Tibial nerve (tissue), 4 donors: ENCODE results near the gene SAXO2. TPM values are rescaled to one million over a fixed set of nuclear protein-coding genes. Genes with fewer than 3 reads are reported as not detected.
"Not testable (repeated sequence)": the region's sequence is repeated elsewhere in the genome, so short reads cannot be mapped to it uniquely, and the experiment has no call there.

Experiments used
- DNase-seq, 2 donors: peaks; one replicate each; pipeline ENCODE4 v3.0.0-alpha.2; 2019; ENCODE audit warnings: low spot score in 2 of 2
- H3K27ac ChIP-seq, 4 donors: fragments of 200-600 bp; sonication (generic) in 3 of 4; one replicate each; pipeline ENCODE4 v1.5.1; 2017 to 2019; ENCODE audit warnings: mild to moderate bottlenecking in 1 of 4
- H3K27me3 ChIP-seq, 2 donors: fragments of 200-600 bp; sonication (generic) in 1 of 2; one replicate each; pipeline versions ENCODE4 v1.5.1 to v1.6.0; 2017 to 2019
- H3K36me3 ChIP-seq, 3 donors: fragments of 200-600 bp; sonication (generic); one replicate each; pipeline ENCODE4 v1.5.1; 2018 to 2019
- H3K4me1 ChIP-seq, 4 donors: fragments of 200-600 bp; sonication (generic) in 3 of 4; one replicate each; pipeline ENCODE4 v1.5.1; 2017 to 2019
- H3K4me3 ChIP-seq, 4 donors: fragments of 200-600 bp; sonication (generic) in 3 of 4; one replicate each; pipeline ENCODE4 v1.5.1; 2017 to 2019; ENCODE audit warnings: mild to moderate bottlenecking in 1 of 4, moderate library complexity in 1 of 4
- H3K9me3 ChIP-seq, 4 donors: fragments of 200-600 bp; sonication (generic) in 3 of 4; one replicate each; pipeline ENCODE4 v1.5.1; 2017 to 2019
- EP300 ChIP-seq, 2 donors: sonication (generic); formaldehyde crosslinking; IDR thresholded peaks; one replicate each; pipeline ENCODE4 v1.6.1; 2017; ENCODE audit warnings: antibody characterized with exemption in 2 of 2, mild to moderate bottlenecking in 1 of 2
- POLR2A ChIP-seq, 2 donors: fragments of 450-650 bp; IDR thresholded peaks; one replicate each; pipeline ENCODE4 v1.6.1; 2017; ENCODE audit warnings: antibody characterized with exemption in 2 of 2, mild to moderate bottlenecking in 2 of 2, moderate library complexity in 2 of 2
- WGBS, 2 donors: methylation state at CpG; one replicate each; pipeline ENCODE4 v1.1.5; 2018; 5-methylcytosine and 5-hydroxymethylcytosine counted together
- total RNA-seq, 4 donors: library from RNA; depleted of rRNA; stranded (reverse); fragments of >200 nt; gene quantifications; one replicate each; pipeline ENCODE4 v1.1.0, GENCODE V29; 2016
- TF ChIP-seq, protein P1 (sequence below), 5 experiments: fragments of 200-600 bp in 3 of 5; fragments of 450-650 bp in 2 of 5; sonication (generic) in 3 of 5; IDR thresholded peaks; one replicate each; pipeline ENCODE4 v1.5.1; 2016 to 2019; ENCODE audit warnings: antibody characterized with exemption in 5 of 5, mild to moderate bottlenecking in 3 of 5, moderate library complexity in 2 of 5

The SAXO2 gene
- total RNA-seq, 4 donors from 2014 or later: 0.78 to 2.6 (median 1.5) TPM; not detected in 1

DNA sequence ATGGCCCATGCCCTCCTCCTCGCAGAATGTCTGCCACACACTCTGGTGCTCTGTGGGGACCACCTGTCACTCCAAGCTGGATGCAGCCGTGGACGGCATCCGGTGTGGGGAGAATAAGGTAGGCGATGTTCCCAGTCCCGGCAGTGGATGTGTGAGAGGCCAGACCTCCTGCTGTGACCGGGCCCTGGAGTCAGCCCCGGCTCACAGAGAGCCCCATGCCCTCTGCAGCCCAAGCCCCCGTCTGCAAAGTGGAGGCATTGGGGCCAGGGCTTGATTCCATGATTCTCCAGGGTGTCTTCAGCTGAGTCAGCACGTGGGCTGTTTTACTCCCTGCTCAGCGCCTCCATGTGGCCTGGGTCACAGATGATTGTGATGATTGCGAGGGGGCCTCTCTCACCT lies 54.5 kb downstream of the SAXO2 start:
- 69 to 83% methylated on average over 9 to 10 of the region's 12 CpGs for WGBS, 2 donors
- Histone ChIP-seq H3K4me1 (no peaks in the 10 kb centered on the region), H3K27me3 (no peaks in the 10 kb centered on the region), H3K9me3 (no peaks in the 10 kb centered on the region), H3K4me3 (no peak overlapping the region), H3K36me3 (no peaks in the 10 kb centered on the region), H3K27ac (no peak overlapping the region)
- TF ChIP-seq POLR2A (IDR thresholded peaks at IDR 0.05) (no peak), EP300 (IDR thresholded peaks at IDR 0.05) (no peak)
- TF ChIP-seq, protein P1, sequence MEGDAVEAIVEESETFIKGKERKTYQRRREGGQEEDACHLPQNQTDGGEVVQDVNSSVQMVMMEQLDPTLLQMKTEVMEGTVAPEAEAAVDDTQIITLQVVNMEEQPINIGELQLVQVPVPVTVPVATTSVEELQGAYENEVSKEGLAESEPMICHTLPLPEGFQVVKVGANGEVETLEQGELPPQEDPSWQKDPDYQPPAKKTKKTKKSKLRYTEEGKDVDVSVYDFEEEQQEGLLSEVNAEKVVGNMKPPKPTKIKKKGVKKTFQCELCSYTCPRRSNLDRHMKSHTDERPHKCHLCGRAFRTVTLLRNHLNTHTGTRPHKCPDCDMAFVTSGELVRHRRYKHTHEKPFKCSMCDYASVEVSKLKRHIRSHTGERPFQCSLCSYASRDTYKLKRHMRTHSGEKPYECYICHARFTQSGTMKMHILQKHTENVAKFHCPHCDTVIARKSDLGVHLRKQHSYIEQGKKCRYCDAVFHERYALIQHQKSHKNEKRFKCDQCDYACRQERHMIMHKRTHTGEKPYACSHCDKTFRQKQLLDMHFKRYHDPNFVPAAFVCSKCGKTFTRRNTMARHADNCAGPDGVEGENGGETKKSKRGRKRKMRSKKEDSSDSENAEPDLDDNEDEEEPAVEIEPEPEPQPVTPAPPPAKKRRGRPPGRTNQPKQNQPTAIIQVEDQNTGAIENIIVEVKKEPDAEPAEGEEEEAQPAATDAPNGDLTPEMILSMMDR (IDR thresholded peaks at IDR 0.05): no peak
- DNase-seq: no peak

DNA sequence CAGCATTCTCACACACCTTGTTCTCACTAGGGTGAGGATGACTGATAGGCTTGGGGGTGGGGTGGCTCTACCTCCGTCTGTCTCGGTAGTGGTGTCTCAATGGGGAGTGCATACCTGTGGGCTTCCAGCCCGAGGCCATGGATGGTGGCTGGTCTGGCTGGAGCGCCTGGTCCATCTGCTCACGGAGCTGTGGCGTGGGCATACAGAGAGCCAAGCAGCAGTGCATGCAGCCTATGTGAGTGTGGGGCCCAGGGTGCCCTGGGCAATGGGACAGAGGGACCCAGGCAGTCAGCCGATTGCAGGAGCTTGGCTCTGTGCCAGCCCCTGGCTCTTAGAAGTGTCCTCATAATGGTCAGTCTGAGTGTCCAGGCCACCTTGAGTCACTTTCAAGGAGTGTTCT lies 54.9 kb downstream of the SAXO2 start:
- DNase-seq, H3K27me3 ChIP-seq, H3K36me3 ChIP-seq, H3K27ac ChIP-seq, H3K4me1 ChIP-seq, H3K9me3 ChIP-seq, H3K4me3 ChIP-seq: not testable (repeated sequence)
- WGBS, 2 donors: 84 to 90% methylated on average over 6 to 7 of the region's 7 CpGs

DNA sequence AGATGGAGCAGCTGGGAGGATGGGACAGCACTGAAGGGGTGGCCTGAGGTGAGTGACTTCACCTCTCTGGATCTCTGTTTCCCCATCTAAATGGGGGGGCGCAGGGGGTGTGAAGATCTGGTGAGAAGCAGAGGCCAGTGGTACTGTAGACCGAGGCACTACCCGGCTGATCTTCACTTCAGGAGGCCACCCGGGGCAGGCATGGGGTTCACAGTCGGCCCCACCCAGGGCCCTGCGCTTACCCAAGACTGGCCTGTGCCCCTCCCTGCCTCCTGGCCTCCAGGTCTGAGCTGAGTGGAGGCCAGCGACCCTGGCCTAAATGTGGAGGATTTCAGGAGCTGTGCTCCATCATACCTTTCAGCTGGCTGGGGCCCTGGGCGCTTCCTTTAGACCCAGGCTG lies 55.7 kb downstream of the SAXO2 start:
- H3K27ac ChIP-seq, DNase-seq, H3K27me3 ChIP-seq, H3K4me1 ChIP-seq, H3K9me3 ChIP-seq, H3K4me3 ChIP-seq, H3K36me3 ChIP-seq: not testable (repeated sequence)
- WGBS, 2 donors: 90% methylated on average over 7 of the region's 8 CpGs; no CpG with 5 or more reads in 1 of the 2 donors

DNA sequence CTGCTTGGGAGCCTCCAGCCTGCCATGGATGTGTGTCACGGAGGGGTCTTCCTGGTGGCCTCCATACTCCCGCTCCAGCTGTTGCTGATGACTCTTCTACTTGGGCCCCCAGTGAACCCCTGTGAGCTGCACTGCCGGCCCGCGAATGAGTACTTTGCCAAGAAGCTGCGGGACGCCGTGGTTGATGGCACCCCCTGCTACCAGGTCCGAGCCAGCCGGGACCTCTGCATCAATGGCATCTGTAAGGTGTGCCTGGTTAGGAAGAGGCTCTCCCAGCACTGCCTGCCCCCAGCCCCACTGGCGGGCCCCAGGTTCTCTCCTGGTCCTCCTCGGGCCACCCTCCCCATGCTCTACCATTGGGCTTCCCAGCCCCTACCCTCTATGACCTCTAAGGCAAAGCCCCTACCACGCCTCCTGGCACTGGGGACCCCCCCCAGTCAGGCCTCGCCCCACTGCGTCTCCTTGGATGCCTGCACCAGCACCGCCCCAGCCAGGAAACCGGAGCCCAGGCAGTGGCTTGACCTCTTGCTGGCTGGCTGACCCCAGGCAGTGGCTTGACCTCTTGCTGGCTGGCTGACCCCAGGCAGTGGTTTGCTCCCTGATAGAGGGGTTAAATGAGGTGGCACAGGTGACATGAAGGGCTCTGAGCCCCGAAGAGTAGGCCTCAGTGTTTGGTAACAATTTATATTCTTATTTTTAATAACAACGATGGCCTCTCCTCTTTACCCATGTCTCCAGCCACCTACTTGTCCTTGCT lies 57.1 kb downstream of the SAXO2 start:
- H3K4me3 ChIP-seq, H3K27ac ChIP-seq, H3K27me3 ChIP-seq, H3K4me1 ChIP-seq, DNase-seq, H3K9me3 ChIP-seq, H3K36me3 ChIP-seq: not testable (repeated sequence)
- WGBS, 2 donors: 78% methylated on average over 7 to 12 of the region's 19 CpGs

DNA sequence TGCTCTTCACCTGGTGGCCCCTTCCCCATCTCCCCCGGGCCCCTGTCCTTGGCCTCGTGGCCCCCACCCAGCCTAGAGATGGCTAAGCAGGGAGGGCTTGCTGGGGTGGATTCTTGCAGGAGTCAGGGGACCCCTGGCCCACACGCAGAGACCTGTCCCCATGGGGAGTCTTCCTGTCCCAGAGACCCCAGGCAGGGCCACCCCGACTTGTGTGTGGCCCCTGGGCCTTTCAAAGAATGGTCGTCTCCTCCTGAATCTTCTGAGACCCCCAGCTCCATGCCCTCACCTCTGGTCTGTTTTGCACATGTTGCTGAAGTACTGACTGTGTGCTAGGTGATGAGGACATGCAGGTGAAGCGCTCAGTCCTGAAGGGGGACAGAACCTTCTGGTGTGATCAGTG lies 58.2 kb downstream of the SAXO2 start:
- H3K36me3 ChIP-seq, H3K27me3 ChIP-seq, H3K27ac ChIP-seq, H3K9me3 ChIP-seq, H3K4me3 ChIP-seq, DNase-seq, H3K4me1 ChIP-seq: not testable (repeated sequence)
- 40% methylated on average over 1 of the region's 6 CpGs; no CpG with 5 or more reads in 1 of the 2 donors for WGBS, 2 donors

DNA sequence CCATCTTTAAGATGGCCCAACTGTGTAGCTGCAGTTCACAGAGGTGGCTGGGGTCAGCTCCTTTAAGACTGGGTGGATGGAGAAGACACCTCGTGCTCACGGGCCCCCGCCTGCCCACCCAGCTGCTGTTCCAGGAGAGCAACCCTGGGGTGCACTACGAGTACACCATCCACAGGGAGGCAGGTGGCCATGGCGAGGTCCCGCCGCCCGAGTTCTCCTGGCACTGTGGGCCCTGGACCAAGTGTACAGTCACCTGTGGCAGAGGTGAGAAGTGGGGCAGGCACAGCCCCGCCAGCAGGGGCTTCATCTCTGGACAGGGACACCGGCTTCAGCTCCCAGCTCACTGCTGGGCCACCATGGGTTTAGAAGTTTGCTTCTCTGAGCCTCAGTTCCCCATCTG lies 59.9 kb downstream of the SAXO2 start:
- H3K27ac ChIP-seq, H3K4me1 ChIP-seq, DNase-seq, H3K9me3 ChIP-seq, H3K4me3 ChIP-seq, H3K27me3 ChIP-seq, H3K36me3 ChIP-seq: not testable (repeated sequence)
- WGBS, 2 donors: no CpG with 5 or more reads among the region's 10 CpGs

DNA sequence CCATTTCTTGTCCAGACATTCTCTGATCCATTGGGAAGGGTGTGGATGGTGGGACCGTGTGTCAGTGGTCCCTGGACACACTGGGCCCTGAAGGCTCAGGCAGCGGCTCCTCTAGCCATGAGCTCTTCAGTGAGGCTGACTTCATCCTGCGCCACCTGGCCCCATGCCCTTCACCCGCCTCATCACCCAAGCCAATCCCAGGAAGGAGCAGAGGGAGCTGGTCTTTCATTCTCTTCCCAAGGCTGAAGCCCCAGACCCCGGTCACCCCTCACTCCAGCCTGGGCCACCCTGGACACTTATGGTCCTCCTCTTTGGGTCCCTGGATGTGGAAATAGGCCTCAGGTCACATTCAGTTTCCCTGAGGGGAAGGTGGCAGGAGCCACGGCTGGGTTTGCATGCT lies 62.2 kb downstream of the SAXO2 start:
- not testable (repeated sequence) for H3K36me3 ChIP-seq, DNase-seq, H3K27me3 ChIP-seq, H3K4me1 ChIP-seq, H3K27ac ChIP-seq, H3K4me3 ChIP-seq, H3K9me3 ChIP-seq
- WGBS, 2 donors: 81 to 84% methylated on average over 3 to 5 of the region's 6 CpGs

DNA sequence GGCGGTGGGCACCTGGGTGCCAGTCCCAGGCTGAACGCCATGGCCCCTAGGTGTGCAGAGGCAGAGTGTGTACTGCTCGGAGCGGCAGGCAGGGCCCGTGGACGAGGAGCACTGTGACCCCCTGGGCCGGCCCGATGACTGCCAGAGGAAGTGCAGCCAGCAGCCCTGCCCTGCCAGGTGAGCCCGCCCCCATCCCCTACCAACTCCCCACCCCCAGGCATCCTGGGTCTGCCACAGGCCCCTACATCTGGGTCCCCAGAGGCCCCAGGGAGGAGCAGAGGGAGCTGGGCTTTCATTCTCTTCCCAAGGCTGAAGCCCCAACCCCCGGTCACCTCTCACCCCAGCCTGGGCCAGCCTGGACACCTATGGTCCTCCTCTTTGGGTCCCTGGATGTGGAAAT lies 63.0 kb downstream of the SAXO2 start:
- WGBS, 2 donors: 83 to 98% methylated on average over 1 to 7 of the region's 10 CpGs
- H3K27me3 ChIP-seq, DNase-seq, H3K4me3 ChIP-seq, H3K4me1 ChIP-seq, H3K9me3 ChIP-seq, H3K27ac ChIP-seq, H3K36me3 ChIP-seq: not testable (repeated sequence)

DNA sequence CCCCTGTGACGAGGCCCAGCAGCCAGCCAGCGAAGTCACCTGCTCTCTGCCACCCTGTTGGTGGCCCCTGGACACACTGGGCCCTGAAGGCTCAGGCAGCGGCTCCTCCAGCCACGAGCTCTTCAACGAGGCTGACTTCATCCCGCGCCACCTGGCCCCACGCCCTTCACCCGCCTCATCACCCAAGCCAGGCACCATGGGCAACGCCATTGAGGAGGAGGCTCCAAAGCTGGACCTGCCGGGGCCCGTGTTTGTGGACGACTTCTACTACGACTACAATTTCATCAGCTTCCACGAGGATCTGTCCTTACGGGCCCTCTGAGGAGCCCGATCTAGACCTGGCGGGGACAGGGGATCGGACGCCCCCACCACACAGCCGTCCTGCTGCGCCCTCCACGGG lies 64.3 kb downstream of the SAXO2 start:
- not testable (repeated sequence) for DNase-seq, H3K4me3 ChIP-seq, H3K27ac ChIP-seq, H3K4me1 ChIP-seq, H3K9me3 ChIP-seq, H3K27me3 ChIP-seq, H3K36me3 ChIP-seq
- WGBS, 2 donors: 84 to 88% methylated on average over 5 to 10 of the region's 23 CpGs

DNA sequence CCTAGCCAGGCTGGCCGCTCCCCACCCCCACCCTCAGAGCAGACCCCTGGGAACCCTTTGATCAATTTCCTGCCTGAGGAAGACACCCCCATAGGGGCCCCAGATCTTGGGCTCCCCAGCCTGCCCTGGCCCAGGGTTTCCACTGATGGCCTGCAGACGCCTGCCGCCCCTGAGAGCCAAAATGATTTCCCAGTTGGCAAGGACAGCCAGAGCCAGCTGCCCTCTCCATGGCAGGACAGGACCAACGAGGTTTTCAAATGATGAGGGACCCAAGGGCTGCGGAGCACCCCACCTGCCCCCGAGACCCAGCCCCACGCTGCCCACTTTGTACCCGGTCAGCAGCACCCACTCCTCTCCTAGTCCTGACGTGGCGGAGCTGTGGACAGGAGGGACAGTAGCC lies 64.8 kb downstream of the SAXO2 start:
- WGBS, 2 donors: 71 to 84% methylated on average over 2 to 5 of the region's 10 CpGs
- H3K36me3 ChIP-seq, H3K9me3 ChIP-seq, H3K27ac ChIP-seq, H3K27me3 ChIP-seq, H3K4me1 ChIP-seq, DNase-seq, H3K4me3 ChIP-seq: not testable (repeated sequence)

DNA sequence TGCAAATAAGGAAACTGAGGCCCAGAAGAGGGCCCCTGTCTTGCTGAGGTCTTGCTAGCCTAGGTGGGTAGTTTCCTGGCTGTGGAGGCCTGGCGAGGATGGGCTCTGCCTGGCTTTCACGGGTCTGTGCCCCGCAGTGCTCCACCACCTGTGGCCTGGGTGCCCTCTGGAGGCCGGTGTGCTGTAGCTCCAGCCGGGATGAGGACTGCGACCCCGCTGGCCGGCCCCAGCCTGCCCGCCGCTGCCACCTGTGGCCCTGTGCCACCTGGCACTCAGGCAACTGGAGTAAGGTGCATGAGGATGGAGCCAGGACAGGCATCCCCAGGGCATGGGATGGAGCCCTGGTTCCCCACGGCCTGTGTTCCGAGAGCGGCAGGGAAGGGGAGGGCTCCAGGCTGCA lies 66.4 kb downstream of the SAXO2 start:
- H3K27ac ChIP-seq, H3K4me3 ChIP-seq, DNase-seq, H3K9me3 ChIP-seq, H3K36me3 ChIP-seq, H3K4me1 ChIP-seq, H3K27me3 ChIP-seq: not testable (repeated sequence)
- no CpG with 5 or more reads among the region's 13 CpGs for WGBS, 2 donors

DNA sequence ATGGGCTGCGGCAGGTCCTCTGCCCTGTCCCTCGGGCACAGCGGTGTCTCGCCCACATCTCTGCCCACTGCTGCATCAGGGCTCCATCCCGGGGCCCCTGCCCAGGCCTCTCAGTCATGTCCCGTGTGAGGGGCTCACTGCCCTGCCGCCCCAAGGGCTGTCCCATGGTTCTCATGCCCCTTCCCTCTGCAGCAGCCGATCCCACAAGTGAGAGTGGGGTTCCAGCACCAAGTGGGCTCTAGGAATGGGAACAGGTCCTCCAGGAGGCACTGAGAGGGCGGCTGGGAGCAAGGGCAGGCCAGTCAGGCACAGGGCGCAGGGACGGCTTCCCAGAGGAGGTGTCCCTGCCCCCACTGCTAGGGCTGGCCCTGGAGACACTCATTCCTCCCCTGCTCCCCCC lies 68.3 kb downstream of the SAXO2 start:
- H3K9me3 ChIP-seq, H3K4me3 ChIP-seq, H3K27ac ChIP-seq, H3K36me3 ChIP-seq, DNase-seq, H3K27me3 ChIP-seq, H3K4me1 ChIP-seq: not testable (repeated sequence)
- 92% methylated on average over 4 of the region's 11 CpGs; no CpG with 5 or more reads in 1 of the 2 donors for WGBS, 2 donors
